SH-SY5Y (cell line): Measurements from ENCODE around the gene FCN1.

Source experiments
- GATA2 ChIP-seq: IDR thresholded peaks from 2 replicates; pipeline ENCODE4 v1.6.1; 2011; ENCODE audit warnings: mild to moderate bottlenecking, low read depth, low read length
- GATA3 ChIP-seq: IDR thresholded peaks from 2 replicates; pipeline ENCODE4 v1.6.1; 2011; ENCODE audit warnings: low read depth, mild to moderate bottlenecking, low read length, moderate library complexity

GRCh38 chr9:134887686-134888602 lies 29.8 kb downstream of the FCN1 start:
- TF ChIP-seq GATA2 (no peak), GATA3 (no peak)
